Neuron (in vitro differentiated cells): Measurements from ENCODE around the gene ZC2HC1B.
A peak's percentile ranks its signal among the peaks of the same experiment; 100 is the strongest.

Experiments used
- H2AFZ ChIP-seq: one replicate; pipeline ENCODE4 v1.6.1; 2013; ENCODE audit warnings: low read depth, mild to moderate bottlenecking, inconsistent platforms, low read length, moderate library complexity
- H3K27me3 ChIP-seq: one replicate; pipeline ENCODE4 v1.6.1; 2013; ENCODE audit warnings: low read length; ENCODE audit not compliant: insufficient read depth
- H3K36me3 ChIP-seq: one replicate; pipeline ENCODE4 v1.6.1; 2013; ENCODE audit warnings: low read length; ENCODE audit not compliant: insufficient read depth
- H3K4me1 ChIP-seq: one replicate; pipeline ENCODE4 v1.6.1; 2013; ENCODE audit warnings: low read length; ENCODE audit not compliant: insufficient read depth
- H3K4me3 ChIP-seq: 2 replicates; pipeline ENCODE4 v1.5.1; 2013; ENCODE audit warnings: mild to moderate bottlenecking, low read length, moderate library complexity
- H3K9me3 ChIP-seq: one replicate; pipeline ENCODE4 v1.6.1; 2013; ENCODE audit warnings: low read length

The ZC2HC1B gene

GRCh38 chr6:143963158-143963919, 99.1 kb downstream of the ZC2HC1B start:
- peaks cover 65% of the 10 kb centered on the region for H3K4me1 ChIP-seq
- no peaks in the 10 kb centered on the region for H3K27me3 ChIP-seq
- no peaks in the 10 kb centered on the region for H3K9me3 ChIP-seq
- no peaks in the 10 kb centered on the region for H3K36me3 ChIP-seq
- H3K4me3 ChIP-seq = no peak overlapping the region
- H2AFZ ChIP-seq = no peak overlapping the region

GRCh38 chr6:143964674-143965081, 100.4 kb downstream of the ZC2HC1B start:
- H3K36me3 ChIP-seq = no peaks in the 10 kb centered on the region
- H3K27me3 ChIP-seq = no peaks in the 10 kb centered on the region
- H2AFZ ChIP-seq = no peak overlapping the region
- peaks cover 52% of the 10 kb centered on the region for H3K4me1 ChIP-seq
- H3K9me3 ChIP-seq = no peaks in the 10 kb centered on the region
- no peak overlapping the region for H3K4me3 ChIP-seq

- H3K36me3 ChIP-seq = no peaks in the 10 kb centered on the region
- H3K9me3 ChIP-seq = no peaks in the 10 kb centered on the region
- H3K27me3 ChIP-seq = no peaks in the 10 kb centered on the region
- H3K4me3 ChIP-seq = no peak overlapping the region
- no peak overlapping the region for H2AFZ ChIP-seq
- H3K4me1 ChIP-seq = peaks cover 47% of the 10 kb centered on the region
Measured at GRCh38 chr6:143965503-143966171, 101.4 kb downstream of the ZC2HC1B start.

GRCh38 chr6:143966312-143966711, 102.0 kb downstream of the ZC2HC1B start:
- peaks cover 47% of the 10 kb centered on the region for H3K4me1 ChIP-seq

GRCh38 chr6:143967706-143968376, 103.6 kb downstream of the ZC2HC1B start:
- Histone ChIP-seq H3K36me3 (no peaks in the 10 kb centered on the region), H3K4me3 (no peak overlapping the region), H3K4me1 (peaks cover 46% of the 10 kb centered on the region), H3K9me3 (no peaks in the 10 kb centered on the region), H3K27me3 (no peaks in the 10 kb centered on the region), H2AFZ (no peak overlapping the region)

More at GRCh38 chr6:143966312-143966711, 102.0 kb downstream of the ZC2HC1B start:
- Histone ChIP-seq H2AFZ (no peak overlapping the region), H3K4me3 (no peak overlapping the region), H3K27me3 (no peaks in the 10 kb centered on the region), H3K9me3 (no peaks in the 10 kb centered on the region), H3K36me3 (no peaks in the 10 kb centered on the region)

- Histone ChIP-seq H3K4me1 (peaks cover 50% of the 10 kb centered on the region), H2AFZ (no peak overlapping the region), H3K27me3 (no peaks in the 10 kb centered on the region)
Measured at GRCh38 chr6:143969077-143969476, 104.8 kb downstream of the ZC2HC1B start.

GRCh38 chr6:143970456-143971218, 106.4 kb downstream of the ZC2HC1B start:
- Histone ChIP-seq H3K4me1 (peaks cover 53% of the 10 kb centered on the region), H3K4me3 (no peak overlapping the region), H3K36me3 (no peaks in the 10 kb centered on the region), H2AFZ (no peak overlapping the region), H3K9me3 (no peaks in the 10 kb centered on the region), H3K27me3 (no peaks in the 10 kb centered on the region)

More at GRCh38 chr6:143969077-143969476, 104.8 kb downstream of the ZC2HC1B start:
- H3K9me3 ChIP-seq = no peaks in the 10 kb centered on the region
- H3K36me3 ChIP-seq = no peaks in the 10 kb centered on the region
- no peak overlapping the region for H3K4me3 ChIP-seq

GRCh38 chr6:143971482-143972205, 107.4 kb downstream of the ZC2HC1B start:
- no peaks in the 10 kb centered on the region for H3K27me3 ChIP-seq
- no peaks in the 10 kb centered on the region for H3K9me3 ChIP-seq
- H2AFZ ChIP-seq = no peak overlapping the region
- H3K4me3 ChIP-seq = no peak overlapping the region
- peaks cover 50% of the 10 kb centered on the region for H3K4me1 ChIP-seq
- no peaks in the 10 kb centered on the region for H3K36me3 ChIP-seq

GRCh38 chr6:143973097-143973966, 109.1 kb downstream of the ZC2HC1B start:
- Histone ChIP-seq H3K27me3 (no peaks in the 10 kb centered on the region), H3K36me3 (no peaks in the 10 kb centered on the region), H2AFZ (no peak overlapping the region), H3K4me1 (peaks cover 49% of the 10 kb centered on the region), H3K9me3 (no peaks in the 10 kb centered on the region), H3K4me3 (peak overlapping the region; percentile 19)

- Histone ChIP-seq H3K27me3 (no peaks in the 10 kb centered on the region), H2AFZ (no peak overlapping the region), H3K36me3 (no peaks in the 10 kb centered on the region), H3K9me3 (no peaks in the 10 kb centered on the region), H3K4me3 (no peak overlapping the region), H3K4me1 (peaks cover 49% of the 10 kb centered on the region)
Measured at GRCh38 chr6:143974089-143974488, 109.8 kb downstream of the ZC2HC1B start.

- no peak overlapping the region for H2AFZ ChIP-seq
- H3K4me3 ChIP-seq = no peak overlapping the region
- no peaks in the 10 kb centered on the region for H3K9me3 ChIP-seq
- no peaks in the 10 kb centered on the region for H3K27me3 ChIP-seq
- no peaks in the 10 kb centered on the region for H3K36me3 ChIP-seq
- H3K4me1 ChIP-seq = peaks cover 33% of the 10 kb centered on the region
Measured at GRCh38 chr6:143976806-143977349, 112.6 kb downstream of the ZC2HC1B start.
